Fibroblast of skin of back (primary cell): Measurements from ENCODE around the gene ABCD1.
A peak's percentile ranks its signal among the peaks of the same experiment; 100 is the strongest.

Source experiments
- DNase-seq: peaks from one replicate; pipeline ENCODE4 v3.0.0-alpha.2; 2013

ABCD1 gene

GRCh38 chrX:153775293-153776119 is 50.9 kb downstream of the ABCD1 start:
- no peak for DNase-seq

DNA sequence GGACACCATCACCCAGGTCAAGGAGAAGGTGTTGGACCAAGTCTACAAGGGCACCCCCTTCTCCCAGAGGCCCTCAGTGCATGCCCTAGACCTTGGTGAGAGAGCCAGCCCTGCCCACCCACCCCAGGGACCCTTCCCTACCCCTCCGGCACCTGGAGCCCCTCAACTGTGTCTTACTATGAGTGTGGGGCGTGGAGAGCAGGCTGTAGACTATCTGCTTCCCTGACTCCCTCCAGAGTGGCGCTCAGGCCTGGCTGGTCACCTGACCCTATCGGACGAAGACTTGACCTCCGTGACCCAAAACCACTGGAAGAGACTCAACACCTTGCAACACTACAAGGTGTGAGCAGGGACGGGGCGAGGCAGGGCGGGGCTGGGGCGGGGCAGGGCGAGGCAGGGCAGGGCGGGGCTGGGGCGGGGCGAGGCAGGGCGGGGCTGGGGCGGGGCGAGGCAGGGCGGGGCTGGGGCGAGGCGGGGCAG is 51.5 kb downstream of the ABCD1 start:
- DNase-seq, result no peak

GRCh38 chrX:153776611-153777045 is 52.0 kb downstream of the ABCD1 start:
- no peak for DNase-seq

DNA sequence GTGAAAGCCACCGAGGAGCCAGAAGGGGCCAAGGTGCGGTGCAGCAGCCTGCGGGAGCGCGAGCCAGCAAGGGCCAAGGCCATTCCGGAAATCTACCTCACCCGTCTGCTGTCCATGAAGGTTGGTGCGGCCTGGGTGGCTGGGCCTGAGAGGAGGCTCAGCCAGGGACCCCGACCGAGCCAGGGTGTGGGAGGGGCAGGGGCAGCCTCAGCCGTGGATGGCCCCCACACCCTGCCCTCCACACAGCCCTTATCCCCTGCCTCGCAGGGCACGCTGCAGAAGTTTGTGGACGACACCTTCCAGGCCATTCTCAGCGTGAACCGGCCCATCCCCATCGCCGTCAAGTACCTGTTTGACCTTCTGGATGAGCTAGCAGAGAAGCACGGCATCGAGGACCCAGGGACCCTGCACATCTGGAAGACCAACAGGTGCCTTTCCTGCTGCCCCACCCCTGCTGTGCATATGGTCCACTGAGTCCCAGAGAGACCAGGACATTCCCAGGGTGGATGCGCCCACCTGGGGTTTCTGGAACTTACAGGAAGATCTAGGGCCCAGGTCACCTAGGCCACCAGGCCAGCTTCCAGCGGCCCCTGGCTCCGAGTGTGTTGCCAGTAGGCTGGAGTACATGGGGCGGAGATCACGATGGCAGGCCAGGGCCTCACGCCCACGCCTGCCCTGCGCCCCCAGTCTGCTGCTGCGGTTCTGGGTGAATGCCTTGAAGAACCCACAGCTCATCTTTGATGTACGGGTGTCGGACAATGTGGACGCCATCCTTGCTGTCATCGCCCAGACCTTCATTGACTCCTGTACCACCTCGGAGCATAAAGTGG is 52.8 kb downstream of the ABCD1 start:
- no peak for DNase-seq

DNA sequence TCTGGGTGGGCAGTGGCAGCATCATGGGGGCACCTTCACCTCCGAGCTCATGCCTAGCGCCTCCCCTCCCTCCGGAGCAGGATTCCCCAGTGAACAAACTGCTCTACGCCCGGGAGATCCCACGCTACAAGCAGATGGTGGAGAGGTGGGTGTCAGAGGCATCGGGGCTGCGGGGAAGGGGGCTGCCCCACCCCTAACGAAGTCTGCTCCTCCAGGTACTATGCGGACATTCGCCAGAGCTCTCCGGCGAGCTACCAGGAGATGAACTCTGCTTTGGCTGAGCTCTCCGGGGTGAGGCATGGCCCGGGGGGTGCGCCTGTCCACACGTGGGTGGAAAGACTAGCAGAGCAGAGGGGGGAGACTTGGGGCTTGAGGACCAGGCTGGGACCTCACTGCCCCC is 53.5 kb downstream of the ABCD1 start:
- no peak for DNase-seq

DNA sequence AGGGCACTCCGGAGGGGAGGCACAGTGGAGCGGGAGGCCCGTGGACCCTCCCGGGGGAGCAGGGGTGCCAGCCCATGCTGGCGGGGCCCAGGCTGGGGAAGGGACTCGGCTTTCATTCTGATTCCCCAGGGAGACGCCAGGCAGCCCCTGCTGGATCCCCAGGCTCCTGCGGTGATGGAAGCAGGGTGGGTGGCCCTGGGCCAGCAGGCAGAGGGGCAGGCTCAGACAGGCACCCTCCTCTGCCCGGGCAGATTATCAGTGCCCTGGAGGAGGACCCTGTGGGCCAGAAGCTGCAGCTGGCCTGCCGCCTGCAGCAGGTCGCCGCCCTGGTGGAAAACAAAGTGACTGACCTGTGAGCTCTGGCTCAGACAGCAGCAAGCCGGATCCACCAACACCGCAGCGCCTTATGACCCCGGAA is 54.0 kb downstream of the ABCD1 start:
- DNase-seq, result no peak

DNA sequence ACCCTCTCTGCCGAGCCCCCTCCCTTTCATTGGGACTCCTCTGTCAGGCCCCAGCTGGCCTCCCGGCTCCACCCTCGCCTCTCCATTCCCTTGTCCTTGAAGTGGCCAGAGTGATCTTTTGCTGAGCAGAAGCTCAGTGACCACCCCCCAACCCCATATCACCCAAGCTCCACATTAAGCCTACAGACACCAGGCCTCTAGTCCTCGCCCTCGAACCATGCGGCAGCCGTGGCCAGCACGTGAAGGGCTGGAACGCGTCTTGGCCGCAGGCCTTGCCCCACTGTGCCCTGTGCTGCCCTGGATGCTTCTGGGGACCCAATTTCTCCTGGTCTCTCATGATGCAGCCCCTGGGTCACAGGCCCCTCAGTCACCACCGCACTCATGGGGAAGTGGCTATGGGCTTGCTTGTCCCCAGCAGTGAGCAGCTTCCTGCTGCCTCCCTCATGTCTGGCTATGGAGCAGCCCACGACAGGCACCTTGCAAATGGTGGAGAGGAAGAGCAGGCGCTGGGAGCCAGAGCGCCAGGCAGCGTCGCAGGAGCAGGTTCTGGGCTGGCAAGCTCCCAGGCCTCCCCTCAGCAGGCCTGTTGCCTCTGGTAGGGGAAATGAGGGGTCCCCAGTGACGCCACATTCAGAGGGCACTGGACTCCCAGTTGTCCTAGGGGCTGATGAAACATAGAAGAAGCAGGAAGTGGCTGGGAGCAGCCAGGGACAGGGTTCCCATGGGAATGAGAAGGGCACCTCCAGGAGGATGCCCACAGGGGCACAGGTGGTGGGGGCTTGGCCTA is 55.4 kb downstream of the ABCD1 start:
- no peak for DNase-seq

- peak; percentile 5 for DNase-seq
Observed at GRCh38 chrX:153780678-153781427, 56.2 kb downstream of the ABCD1 start, which contains the start of gene SRPK3. Gene SRPK3, plus strand, starts transcription at chrX:153781041. Its CDS starts 46 bp downstream, at chrX:153781087.

DNA sequence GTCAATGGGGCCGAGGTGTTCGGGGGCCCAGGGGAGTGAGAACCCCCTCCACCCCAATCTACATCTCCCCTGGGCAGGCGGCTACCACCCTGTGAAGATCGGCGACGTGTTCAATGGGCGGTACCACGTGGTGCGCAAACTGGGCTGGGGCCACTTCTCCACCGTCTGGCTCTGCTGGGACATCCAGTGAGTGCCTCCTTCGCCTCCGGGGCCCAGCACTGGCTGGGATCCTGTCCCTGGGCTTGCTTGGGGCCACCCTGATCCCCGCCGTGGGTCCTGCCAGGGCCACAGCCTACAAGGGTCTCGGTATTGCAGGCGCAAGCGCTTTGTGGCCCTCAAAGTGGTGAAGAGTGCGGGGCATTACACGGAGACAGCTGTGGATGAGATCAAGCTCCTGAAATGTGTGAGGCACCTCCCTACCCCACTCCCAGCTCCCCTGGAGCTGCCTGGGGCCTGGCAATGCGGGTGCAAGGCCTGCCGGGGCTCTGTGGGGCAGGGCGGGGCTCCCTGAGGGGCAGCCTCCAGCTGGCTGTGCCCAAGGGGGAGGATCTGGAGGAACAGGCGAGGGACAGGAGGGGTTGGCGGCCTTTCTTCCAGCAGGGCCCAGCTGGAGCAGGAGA is 56.9 kb downstream of the ABCD1 start:
- DNase-seq, result no peak

DNA sequence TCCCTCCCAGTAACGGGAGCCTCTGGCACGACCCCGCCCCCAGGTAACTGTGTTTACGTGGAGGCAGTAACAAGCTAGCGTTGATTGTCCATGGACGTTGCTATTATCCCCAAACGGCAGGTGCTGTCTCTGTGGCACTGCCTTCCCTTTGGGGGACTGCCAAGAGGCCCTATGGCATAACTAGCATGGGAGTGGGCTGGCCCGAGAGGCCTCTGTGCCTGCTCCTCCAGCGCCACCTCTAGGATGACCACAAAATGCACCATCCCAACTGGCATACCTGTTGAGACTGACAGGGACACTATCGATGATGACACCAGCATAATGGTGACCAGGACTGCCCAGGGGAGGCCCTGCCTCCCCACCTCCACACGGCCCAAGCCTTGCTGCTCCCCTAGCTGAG is 57.7 kb downstream of the ABCD1 start:
- DNase-seq, result no peak

DNA sequence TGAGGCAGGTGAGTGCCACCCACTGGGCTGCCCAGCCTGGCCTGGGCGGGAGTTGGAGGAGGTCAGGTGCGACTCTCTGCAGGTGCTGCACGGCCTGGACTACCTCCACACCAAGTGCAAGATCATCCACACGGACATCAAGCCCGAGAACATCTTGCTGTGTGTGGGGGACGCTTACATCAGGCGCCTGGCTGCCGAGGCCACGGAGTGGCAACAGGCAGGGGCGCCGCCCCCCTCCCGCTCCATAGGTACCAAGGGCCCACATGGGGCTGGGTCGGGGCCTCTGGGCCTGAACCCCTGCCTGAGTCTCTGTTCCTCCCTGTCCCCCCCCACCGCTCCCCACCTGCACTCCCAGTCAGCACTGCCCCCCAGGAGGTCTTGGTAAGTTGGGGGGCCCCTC is 58.2 kb downstream of the ABCD1 start:
- no peak for DNase-seq

- DNase-seq, result no peak
Observed at GRCh38 chrX:153783378-153784013, 58.8 kb downstream of the ABCD1 start.

GRCh38 chrX:153784325-153784967 is 59.8 kb downstream of the ABCD1 start:
- DNase-seq, result no peak

- no peak for DNase-seq
Observed at GRCh38 chrX:153786669-153787068, 62.0 kb downstream of the ABCD1 start.

DNA sequence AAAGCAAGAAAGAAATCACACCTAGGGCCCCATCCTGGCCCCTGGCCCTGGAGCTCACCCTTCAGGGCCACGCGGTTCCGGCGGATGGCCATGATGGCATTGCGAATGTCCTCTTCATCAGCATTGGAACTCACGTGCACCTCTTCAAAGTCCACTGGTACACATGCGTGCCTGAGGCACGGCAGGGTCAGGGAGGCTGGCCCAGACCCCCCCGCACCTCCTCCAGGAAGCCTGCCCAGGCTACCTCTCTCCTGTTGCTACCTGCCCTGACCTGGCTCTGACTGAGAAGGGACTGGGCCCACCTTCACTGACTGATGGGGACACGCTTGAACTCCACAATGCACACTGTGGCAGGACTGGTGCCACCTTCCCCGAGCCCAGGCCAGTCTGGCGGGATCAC is 65.0 kb downstream of the ABCD1 start:
- no peak for DNase-seq

- no peak for DNase-seq
Observed at GRCh38 chrX:153791104-153791852, 66.6 kb downstream of the ABCD1 start.

DNA sequence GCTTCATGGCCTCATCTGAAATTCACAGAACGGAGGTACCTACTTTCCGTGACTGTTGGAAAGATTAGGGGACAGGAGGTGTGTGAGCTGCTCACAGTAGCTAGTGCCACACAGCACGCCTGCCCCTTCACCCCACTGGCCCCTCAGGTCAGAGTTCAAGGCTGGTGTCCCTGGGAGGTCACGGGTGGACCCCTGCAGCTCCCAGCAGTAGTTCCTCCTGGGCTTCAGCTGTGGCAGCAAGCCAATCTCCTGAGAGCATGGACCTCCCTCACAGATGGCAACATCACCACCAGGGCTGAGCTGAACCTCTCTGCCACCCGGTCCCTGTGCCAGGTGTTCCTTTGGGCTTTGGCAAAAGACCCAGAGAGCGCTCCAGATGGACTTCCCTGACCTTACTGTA is 67.7 kb downstream of the ABCD1 start:
- no peak for DNase-seq

- DNase-seq, result no peak
Observed at GRCh38 chrX:153793291-153793690, 68.6 kb downstream of the ABCD1 start.
